ENCODE measurements around the gene PRDM15. TPM values are rescaled to one million over a fixed set of nuclear protein-coding genes. Genes with fewer than 3 reads are reported as not detected.

PRDM15 gene
- total RNA-seq, 1 experiment from 2014 or later, result 9.9 TPM

DNA sequence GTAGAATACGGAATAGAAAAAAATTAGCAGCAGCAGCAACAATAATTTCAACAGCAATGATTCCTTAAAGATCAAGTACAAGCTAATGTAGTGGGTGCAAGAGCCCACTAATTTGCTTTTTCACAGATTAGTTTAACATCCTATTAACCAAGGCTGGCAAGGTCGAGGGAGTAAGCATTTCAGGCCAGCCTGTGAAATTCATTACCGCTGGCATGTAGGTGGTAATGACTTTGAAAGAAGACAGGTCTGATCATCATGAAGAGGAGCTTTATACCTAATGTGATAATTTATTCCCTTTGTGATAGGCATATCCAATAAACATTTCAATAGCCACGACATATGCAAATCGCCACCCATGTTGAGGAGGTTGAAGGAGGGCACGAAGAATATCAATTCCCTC, 11.2 kb upstream of the PRDM15 start:
- H4K5ac ChIP-seq (ENCODE audit: insufficient read length, low read depth, low read length), result no peak overlapping the region
- H3K27me3 Mint-ChIP-seq (ENCODE audit: low read depth), result no peaks in the 10 kb centered on the region
- H3K14ac ChIP-seq (ENCODE audit: insufficient read depth, low read length), result no peak overlapping the region
- H3K4me2 ChIP-seq (ENCODE audit: insufficient read depth, insufficient read length, low read length), result no peak overlapping the region
- no peak overlapping the region for H2AFZ ChIP-seq (ENCODE audit: low read length)
- H3K9ac ChIP-seq (ENCODE audit: extremely low read depth, insufficient read length, low read length), result no peak overlapping the region
- H4K20me1 ChIP-seq (ENCODE audit: control insufficient read depth, insufficient read depth, insufficient read length), result no peaks in the 10 kb centered on the region
- no peaks in the 10 kb centered on the region for H3K27me3 ChIP-seq (ENCODE audit: insufficient read depth, low read length)
- no peak overlapping the region for H2BK12ac ChIP-seq (ENCODE audit: insufficient read length, low read depth, low read length)
- H2BK5ac ChIP-seq (ENCODE audit: insufficient read length, low read length), result no peak overlapping the region
- TF ChIP-seq, protein P1, sequence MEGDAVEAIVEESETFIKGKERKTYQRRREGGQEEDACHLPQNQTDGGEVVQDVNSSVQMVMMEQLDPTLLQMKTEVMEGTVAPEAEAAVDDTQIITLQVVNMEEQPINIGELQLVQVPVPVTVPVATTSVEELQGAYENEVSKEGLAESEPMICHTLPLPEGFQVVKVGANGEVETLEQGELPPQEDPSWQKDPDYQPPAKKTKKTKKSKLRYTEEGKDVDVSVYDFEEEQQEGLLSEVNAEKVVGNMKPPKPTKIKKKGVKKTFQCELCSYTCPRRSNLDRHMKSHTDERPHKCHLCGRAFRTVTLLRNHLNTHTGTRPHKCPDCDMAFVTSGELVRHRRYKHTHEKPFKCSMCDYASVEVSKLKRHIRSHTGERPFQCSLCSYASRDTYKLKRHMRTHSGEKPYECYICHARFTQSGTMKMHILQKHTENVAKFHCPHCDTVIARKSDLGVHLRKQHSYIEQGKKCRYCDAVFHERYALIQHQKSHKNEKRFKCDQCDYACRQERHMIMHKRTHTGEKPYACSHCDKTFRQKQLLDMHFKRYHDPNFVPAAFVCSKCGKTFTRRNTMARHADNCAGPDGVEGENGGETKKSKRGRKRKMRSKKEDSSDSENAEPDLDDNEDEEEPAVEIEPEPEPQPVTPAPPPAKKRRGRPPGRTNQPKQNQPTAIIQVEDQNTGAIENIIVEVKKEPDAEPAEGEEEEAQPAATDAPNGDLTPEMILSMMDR (conservative IDR thresholded peaks at IDR 0.05), result no peak
- H3K23ac ChIP-seq (ENCODE audit: insufficient read length, low read depth, low read length), result no peak overlapping the region
- no peaks in the 10 kb centered on the region for H3K9me3 ChIP-seq (ENCODE audit: control insufficient read depth, low read depth, low read length)
- H3K4ac ChIP-seq (ENCODE audit: low read depth, low read length), result no peak overlapping the region
- no peaks in the 10 kb centered on the region for H3K23me2 ChIP-seq (ENCODE audit: insufficient read length, low read depth, low read length, poor library complexity, severe bottlenecking)
- H3K4me3 Mint-ChIP-seq, result no peak overlapping the region
- H3K27ac Mint-ChIP-seq, result no peak overlapping the region
- no peaks in the 10 kb centered on the region; the same call in 1 of the 2 replicates for H3K4me1 ChIP-seq (ENCODE audit: insufficient read depth, low read length)
- no peak overlapping the region for H3K18ac ChIP-seq (ENCODE audit: insufficient read length, low read depth, low read length)
- H3K56ac ChIP-seq (ENCODE audit: insufficient read length, low read depth, low read length), result no peak overlapping the region
- no peak for DNase-seq
- H2BK15ac ChIP-seq (ENCODE audit: low read depth, low read length), result no peak overlapping the region
- no peak overlapping the region for H3K27ac ChIP-seq (ENCODE audit: insufficient read length, low read depth, low read length)
- H3K9me3 Mint-ChIP-seq, result no peaks in the 10 kb centered on the region
- H3K4me1 Mint-ChIP-seq, result peaks cover 14% of the 10 kb centered on the region in 2 experiments
- no peak overlapping the region for H3T11ph ChIP-seq (ENCODE audit: low read length)
- no peak overlapping the region for H2BK20ac ChIP-seq (ENCODE audit: low read depth, low read length, poor library complexity, severe bottlenecking)
- H4K91ac ChIP-seq (ENCODE audit: insufficient read length, low read depth, low read length), result no peak overlapping the region
- no peak overlapping the region for H2BK120ac ChIP-seq (ENCODE audit: low read depth, low read length, poor library complexity, severe bottlenecking)
- no peak overlapping the region for H2AK5ac ChIP-seq (ENCODE audit: insufficient read length, low read length)
- WGBS (ENCODE audit: extremely low coverage, insufficient read length, low lambda C conversion rate), result no CpG with 5 or more reads among the region's 6 CpGs
- 0 out of 2 replicates have a peak, but pooled peaks cover 2% of the 10 kb centered on the region for H3K79me2 ChIP-seq (ENCODE audit: insufficient read depth, low read length)
- H3K36me3 Mint-ChIP-seq (ENCODE audit: insufficient read depth in 1 of 3, low read depth in 3 of 3), result peaks cover 0 to 2% (median 0%) of the 10 kb centered on the region in 3 experiments; a peak in 1 of 7 replicates
- H4K8ac ChIP-seq (replicated peaks; ENCODE audit: insufficient read length, low read depth, low read length), result no peak overlapping the region
- H3K79me1 ChIP-seq (ENCODE audit: insufficient read depth, low read depth, low read length, poor library complexity, severe bottlenecking), result no peaks in the 10 kb centered on the region

All from H9 (cell line).